Body of pancreas (tissue), 4 donors: Measurements from ENCODE around the gene ATOH1.

Experiments used
- POLR2A ChIP-seq, 3 donors: fragments of 450-650 bp; IDR thresholded peaks; one replicate each; pipeline ENCODE4 v1.6.1; 2016; ENCODE audit warnings: antibody characterized with exemption in 3 of 3, mild to moderate bottlenecking in 2 of 3
- TF ChIP-seq, protein P1 (sequence below), 7 experiments: fragments of 450-650 bp in 4 of 7; fragments of 200-600 bp in 3 of 7; sonication (generic) in 3 of 7; IDR thresholded peaks; one replicate each; pipeline ENCODE4 v1.5.1; 2016 to 2019; ENCODE audit warnings: antibody characterized with exemption in 7 of 7

GRCh38 chr4:93781198-93781597 lies 47.4 kb upstream of the ATOH1 start:
- TF ChIP-seq POLR2A (IDR thresholded peaks at IDR 0.05): no peak
- TF ChIP-seq, protein P1, sequence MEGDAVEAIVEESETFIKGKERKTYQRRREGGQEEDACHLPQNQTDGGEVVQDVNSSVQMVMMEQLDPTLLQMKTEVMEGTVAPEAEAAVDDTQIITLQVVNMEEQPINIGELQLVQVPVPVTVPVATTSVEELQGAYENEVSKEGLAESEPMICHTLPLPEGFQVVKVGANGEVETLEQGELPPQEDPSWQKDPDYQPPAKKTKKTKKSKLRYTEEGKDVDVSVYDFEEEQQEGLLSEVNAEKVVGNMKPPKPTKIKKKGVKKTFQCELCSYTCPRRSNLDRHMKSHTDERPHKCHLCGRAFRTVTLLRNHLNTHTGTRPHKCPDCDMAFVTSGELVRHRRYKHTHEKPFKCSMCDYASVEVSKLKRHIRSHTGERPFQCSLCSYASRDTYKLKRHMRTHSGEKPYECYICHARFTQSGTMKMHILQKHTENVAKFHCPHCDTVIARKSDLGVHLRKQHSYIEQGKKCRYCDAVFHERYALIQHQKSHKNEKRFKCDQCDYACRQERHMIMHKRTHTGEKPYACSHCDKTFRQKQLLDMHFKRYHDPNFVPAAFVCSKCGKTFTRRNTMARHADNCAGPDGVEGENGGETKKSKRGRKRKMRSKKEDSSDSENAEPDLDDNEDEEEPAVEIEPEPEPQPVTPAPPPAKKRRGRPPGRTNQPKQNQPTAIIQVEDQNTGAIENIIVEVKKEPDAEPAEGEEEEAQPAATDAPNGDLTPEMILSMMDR (IDR thresholded peaks at IDR 0.05): no peak
